MCF 10A (cell line): Measurements from ENCODE around the gene SLC4A2. TPM values are rescaled to one million over a fixed set of nuclear protein-coding genes. Genes with fewer than 3 reads are reported as not detected.
"Not testable (repeated sequence)": the region's sequence is repeated elsewhere in the genome, so short reads cannot be mapped to it uniquely, and the experiment has no call there.

Experiments used
- BruUV-seq: library from RNA; stranded (reverse); fragments of 400-500 nt; replicated peaks from 2 replicates; lab custom pipeline; 2021; lab: Mats Ljungman, UMichigan
- CTCF ChIA-PET: fragments of 300-600 bp; sonication (Branson Sonifier 250); formaldehyde crosslinking; extraction: SDS; loops from one replicate; lab custom pipeline; 2021; ENCODE audit warnings: antibody characterized with exemption, inconsistent platforms; lab: Yijun Ruan, JAX
- POLR2A ChIA-PET: fragments of 300-600, 350-650 bp; sonication (Branson Sonifier 250); formaldehyde crosslinking; extraction: SDS; loops from one replicate; lab custom pipeline; 2020; ENCODE audit warnings: antibody characterized with exemption, inconsistent platforms; lab: Yijun Ruan, JAX
- DNase-seq: peaks from one replicate; pipeline ENCODE4 v3.0.0-alpha.2; 2018; ENCODE audit not compliant: unreplicated experiment
- H3K27ac Mint-ChIP-seq: one replicate; pipeline ENCODE4 v1.8.0; 2022; ENCODE audit warnings: mild to moderate bottlenecking, low read depth, mixed read lengths; ENCODE audit not compliant: unreplicated experiment
- H3K27me3 Mint-ChIP-seq: one replicate; pipeline ENCODE4 v1.8.0; 2022; ENCODE audit warnings: mixed read lengths; ENCODE audit not compliant: insufficient read depth, unreplicated experiment
- H3K36me3 Mint-ChIP-seq: one replicate; pipeline ENCODE4 v1.8.0; 2022; ENCODE audit warnings: mild to moderate bottlenecking, moderate library complexity, mixed read lengths; ENCODE audit not compliant: insufficient read depth, unreplicated experiment
- H3K4me1 Mint-ChIP-seq: one replicate; pipeline ENCODE4 v1.8.0; 2022; ENCODE audit warnings: mixed read lengths; ENCODE audit not compliant: insufficient read depth, unreplicated experiment
- H3K4me3 Mint-ChIP-seq: one replicate; pipeline ENCODE4 v1.8.0; 2022; ENCODE audit warnings: mild to moderate bottlenecking, moderate library complexity, mixed read lengths; ENCODE audit not compliant: unreplicated experiment
- H3K9me3 Mint-ChIP-seq: one replicate; pipeline ENCODE4 v1.8.0; 2022; ENCODE audit warnings: mixed read lengths; ENCODE audit not compliant: unreplicated experiment
- intact Hi-C: fragments of 100-400 bp; cut with micrococcal nuclease; formaldehyde crosslinking; loops from 2 replicates; pipeline ENCODE4 v1.14.1; 2022
- total RNA-seq: library from RNA; stranded (reverse); gene quantifications from 2 replicates; pipeline ENCODE4 v1.2.3, GENCODE V29; 2022
- TF ChIP-seq, protein P1 (sequence below): fragments of 200-600 bp; IDR thresholded peaks from one replicate; pipeline ENCODE4 v1.8.0; 2022; ENCODE audit warnings: antibody characterized with exemption, mild to moderate bottlenecking; ENCODE audit not compliant: unreplicated experiment

SLC4A2 gene
- total RNA-seq, 1 experiment from 2014 or later = 112 TPM

DNA sequence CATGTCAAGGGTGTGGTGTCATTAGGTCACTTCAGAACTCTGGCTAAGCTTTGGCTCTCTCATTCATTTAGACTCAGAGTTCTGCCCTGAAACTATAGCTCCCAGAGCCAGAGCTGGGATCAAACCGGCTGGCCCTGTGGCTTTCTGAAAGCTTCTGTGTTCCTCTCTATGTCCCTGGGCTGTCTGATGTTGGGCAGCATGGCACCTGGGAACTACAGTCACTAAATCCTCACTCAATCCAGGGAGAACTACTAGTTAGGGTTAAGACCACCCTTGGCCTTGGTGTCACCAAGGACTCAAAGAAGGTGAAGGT, 48.3 kb upstream of the SLC4A2 start:
- intact Hi-C loops = no loop called here
- no peak for DNase-seq
- H3K36me3 Mint-ChIP-seq = no peaks in the 10 kb centered on the region
- CTCF ChIA-PET = interaction anchor here (0.5 to 1.6 kb wide), 9 partner anchors 10 to 1939 kb away, joined by 3 to 9 read pairs (median 3); no protein-coding TSS in a partner anchor
- H3K4me3 Mint-ChIP-seq = no peak overlapping the region
- TF ChIP-seq, protein P1, sequence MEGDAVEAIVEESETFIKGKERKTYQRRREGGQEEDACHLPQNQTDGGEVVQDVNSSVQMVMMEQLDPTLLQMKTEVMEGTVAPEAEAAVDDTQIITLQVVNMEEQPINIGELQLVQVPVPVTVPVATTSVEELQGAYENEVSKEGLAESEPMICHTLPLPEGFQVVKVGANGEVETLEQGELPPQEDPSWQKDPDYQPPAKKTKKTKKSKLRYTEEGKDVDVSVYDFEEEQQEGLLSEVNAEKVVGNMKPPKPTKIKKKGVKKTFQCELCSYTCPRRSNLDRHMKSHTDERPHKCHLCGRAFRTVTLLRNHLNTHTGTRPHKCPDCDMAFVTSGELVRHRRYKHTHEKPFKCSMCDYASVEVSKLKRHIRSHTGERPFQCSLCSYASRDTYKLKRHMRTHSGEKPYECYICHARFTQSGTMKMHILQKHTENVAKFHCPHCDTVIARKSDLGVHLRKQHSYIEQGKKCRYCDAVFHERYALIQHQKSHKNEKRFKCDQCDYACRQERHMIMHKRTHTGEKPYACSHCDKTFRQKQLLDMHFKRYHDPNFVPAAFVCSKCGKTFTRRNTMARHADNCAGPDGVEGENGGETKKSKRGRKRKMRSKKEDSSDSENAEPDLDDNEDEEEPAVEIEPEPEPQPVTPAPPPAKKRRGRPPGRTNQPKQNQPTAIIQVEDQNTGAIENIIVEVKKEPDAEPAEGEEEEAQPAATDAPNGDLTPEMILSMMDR = no peak
- peak overlapping the region; percentile 39 for H3K27ac Mint-ChIP-seq
- BruUV-seq = no TSS peak
- H3K9me3 Mint-ChIP-seq = no peaks in the 10 kb centered on the region
- peaks cover 32% of the 10 kb centered on the region for H3K4me1 Mint-ChIP-seq
- POLR2A ChIA-PET = no interaction called here
- H3K27me3 Mint-ChIP-seq = no peaks in the 10 kb centered on the region

DNA sequence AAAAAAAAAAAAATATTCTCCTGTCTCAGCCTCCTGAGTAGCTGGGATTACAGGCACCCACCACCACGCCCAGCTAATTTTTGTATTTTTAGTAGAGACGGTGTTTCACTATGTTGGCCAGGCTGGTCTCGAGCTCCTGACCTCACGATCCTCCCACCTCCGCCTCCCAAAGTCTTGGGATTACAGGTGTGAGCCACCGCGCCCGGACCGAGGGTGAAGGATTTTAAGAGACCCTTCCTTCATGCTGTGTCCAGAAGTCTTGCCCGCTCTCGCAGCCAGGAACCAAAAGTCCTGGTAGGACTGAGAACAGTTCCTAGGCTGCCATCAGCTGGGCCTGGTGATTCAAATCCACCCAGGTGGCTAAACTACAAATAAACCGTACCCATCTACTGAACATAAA, 47.8 kb upstream of the SLC4A2 start:
- H3K27ac Mint-ChIP-seq, DNase-seq, intact Hi-C loops, H3K4me3 Mint-ChIP-seq, H3K27me3 Mint-ChIP-seq, H3K36me3 Mint-ChIP-seq, BruUV-seq, H3K9me3 Mint-ChIP-seq: not testable (repeated sequence)
- ChIA-PET CTCF (interaction anchor here (0.5 to 1.6 kb wide), 9 partner anchors 9 to 1940 kb away, joined by 3 to 9 read pairs (median 4); no protein-coding TSS in a partner anchor), POLR2A (interaction anchor here (0.7 kb wide), 1 partner anchor 928 kb away, joined by 3 read pairs; no protein-coding TSS in a partner anchor)
- H3K4me1 Mint-ChIP-seq = peaks cover 32% of the 10 kb centered on the region

DNA sequence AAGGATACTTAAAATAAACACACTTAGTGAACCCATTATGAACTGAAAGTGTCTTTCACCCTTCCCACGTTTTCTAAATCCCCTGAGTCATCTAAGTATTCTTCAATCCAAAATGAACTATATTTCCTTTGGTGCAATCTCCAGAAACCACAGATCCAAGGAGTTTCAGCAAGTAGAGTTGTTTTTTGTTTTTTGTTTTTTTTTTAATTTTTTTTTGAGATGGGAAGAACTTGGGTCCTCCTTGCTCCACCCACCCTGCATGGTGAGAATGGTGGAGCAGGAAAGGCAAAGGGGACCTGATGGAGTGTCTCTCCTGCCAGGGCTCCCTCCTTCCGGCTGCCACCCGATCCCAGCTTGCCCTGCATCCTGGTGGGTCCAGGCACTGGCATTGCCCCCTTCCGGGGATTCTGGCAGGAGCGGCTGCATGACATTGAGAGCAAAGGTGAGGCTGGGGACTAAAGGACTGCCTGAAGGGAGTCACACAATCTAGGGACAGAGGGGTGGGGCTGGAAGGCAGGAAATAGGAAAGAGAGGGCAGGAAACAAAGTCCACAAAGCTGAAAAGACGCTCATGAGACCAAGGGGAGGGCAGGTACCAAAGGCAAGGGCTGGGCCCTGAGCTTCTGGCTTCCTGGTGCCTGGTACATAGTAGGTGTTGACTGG, 47.2 kb upstream of the SLC4A2 start:
- DNase-seq = no peak

DNA sequence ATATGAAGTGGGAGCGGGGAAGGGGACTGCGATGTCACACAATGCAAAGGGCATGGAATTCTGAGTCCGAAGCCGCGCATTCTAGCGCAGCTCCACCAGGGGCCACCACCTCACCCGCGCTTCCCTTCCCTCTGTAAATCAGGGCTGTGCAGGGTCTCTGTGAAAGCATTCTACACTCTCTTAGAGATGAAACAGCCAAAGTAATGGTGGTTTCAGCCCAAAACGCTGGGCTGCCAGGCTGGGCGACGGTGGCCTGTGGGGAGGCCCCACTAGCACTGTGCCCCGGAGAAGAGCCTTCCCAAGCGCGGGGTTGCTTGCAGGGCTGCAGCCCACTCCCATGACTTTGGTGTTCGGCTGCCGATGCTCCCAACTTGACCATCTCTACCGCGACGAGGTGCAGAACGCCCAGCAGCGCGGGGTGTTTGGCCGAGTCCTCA, 46.5 kb upstream of the SLC4A2 start:
- H3K36me3 Mint-ChIP-seq = no peaks in the 10 kb centered on the region
- CTCF ChIA-PET = interaction anchor here (1.5 kb wide), 1 partner anchor 49 kb away, joined by 4 read pairs; no protein-coding TSS in a partner anchor
- DNase-seq = peak; percentile 35
- H3K9me3 Mint-ChIP-seq = no peaks in the 10 kb centered on the region
- POLR2A ChIA-PET = no interaction called here
- intact Hi-C loops = no loop called here
- no peak overlapping the region for H3K4me3 Mint-ChIP-seq
- H3K4me1 Mint-ChIP-seq = peaks cover 24% of the 10 kb centered on the region
- no peak overlapping the region for H3K27ac Mint-ChIP-seq
- H3K27me3 Mint-ChIP-seq = peaks cover 11% of the 10 kb centered on the region
- no TSS peak for BruUV-seq
- TF ChIP-seq, protein P1 = peak; percentile 31

More for the DNA sequence above, 47.2 kb upstream of the SLC4A2 start:
- no TSS peak for BruUV-seq
- TF ChIP-seq, protein P1 = no peak
- peaks cover 10% of the 10 kb centered on the region for H3K27me3 Mint-ChIP-seq
- no peak overlapping the region for H3K27ac Mint-ChIP-seq
- intact Hi-C loops = no loop called here
- H3K9me3 Mint-ChIP-seq = no peaks in the 10 kb centered on the region
- ChIA-PET POLR2A (interaction anchor here (0.7 kb wide), 1 partner anchor 927 kb away, joined by 3 read pairs; no protein-coding TSS in a partner anchor), CTCF (interaction anchor here (0.6 to 1.6 kb wide), 4 partner anchors 49 to 310 kb away, joined by 3 to 9 read pairs (median 4); no protein-coding TSS in a partner anchor)
- no peaks in the 10 kb centered on the region for H3K36me3 Mint-ChIP-seq
- no peak overlapping the region for H3K4me3 Mint-ChIP-seq
- H3K4me1 Mint-ChIP-seq = peaks cover 31% of the 10 kb centered on the region
